Midbrain (tissue), 1 donor: ENCODE measurements around the gene CXCL17.
A peak's percentile ranks its signal among the peaks of the same experiment; 100 is the strongest.

Experiments
- DNase-seq: peaks from one replicate; lab custom pipeline; 2025; lab: John Stamatoyannopoulos, UW

The CXCL17 gene

DNA sequence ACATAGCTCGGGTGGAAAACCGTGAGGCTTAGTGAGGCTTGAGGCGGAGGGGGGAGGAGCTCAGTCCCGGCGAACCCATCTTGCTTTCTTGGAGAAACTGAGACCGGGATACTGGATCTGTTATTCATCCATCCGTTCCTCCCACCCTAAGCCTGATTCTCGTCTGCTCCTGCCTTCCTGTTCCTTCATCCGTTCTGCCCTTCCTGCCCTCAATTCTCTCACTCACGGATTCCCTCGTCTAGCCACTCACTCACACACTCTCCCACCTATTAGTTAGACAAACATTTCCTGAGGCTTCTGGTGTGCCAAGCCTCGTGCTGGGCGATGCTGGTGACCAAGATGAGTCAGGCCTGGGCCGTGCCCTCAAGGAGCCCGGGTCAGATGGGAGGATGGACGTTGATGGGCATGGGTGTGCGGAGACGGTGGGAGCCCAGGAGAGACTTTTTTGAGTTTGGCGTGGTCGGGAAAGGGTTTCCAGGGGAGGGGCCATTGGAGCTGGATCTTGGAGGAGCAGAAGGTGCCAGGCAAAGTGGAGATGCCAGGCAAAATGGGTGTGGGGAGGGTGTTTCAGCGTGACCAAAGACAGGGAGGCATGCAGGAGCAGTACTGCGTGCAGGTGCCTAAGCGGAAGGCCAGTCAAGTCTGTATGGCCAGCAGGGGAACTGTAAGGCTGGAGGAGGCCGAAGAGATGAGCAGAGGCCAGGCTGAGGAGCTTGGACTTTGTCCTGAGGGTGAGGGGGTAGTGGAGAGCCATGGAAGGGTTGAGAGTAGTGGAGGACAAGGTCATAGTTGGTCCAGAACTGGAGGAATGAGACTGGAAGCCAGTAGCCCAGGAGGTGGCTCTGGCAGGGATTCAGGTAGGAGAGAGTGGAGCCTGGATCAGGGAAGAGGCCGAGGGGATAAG, 45.2 kb downstream of the CXCL17 start:
- DNase-seq: no peak

DNA sequence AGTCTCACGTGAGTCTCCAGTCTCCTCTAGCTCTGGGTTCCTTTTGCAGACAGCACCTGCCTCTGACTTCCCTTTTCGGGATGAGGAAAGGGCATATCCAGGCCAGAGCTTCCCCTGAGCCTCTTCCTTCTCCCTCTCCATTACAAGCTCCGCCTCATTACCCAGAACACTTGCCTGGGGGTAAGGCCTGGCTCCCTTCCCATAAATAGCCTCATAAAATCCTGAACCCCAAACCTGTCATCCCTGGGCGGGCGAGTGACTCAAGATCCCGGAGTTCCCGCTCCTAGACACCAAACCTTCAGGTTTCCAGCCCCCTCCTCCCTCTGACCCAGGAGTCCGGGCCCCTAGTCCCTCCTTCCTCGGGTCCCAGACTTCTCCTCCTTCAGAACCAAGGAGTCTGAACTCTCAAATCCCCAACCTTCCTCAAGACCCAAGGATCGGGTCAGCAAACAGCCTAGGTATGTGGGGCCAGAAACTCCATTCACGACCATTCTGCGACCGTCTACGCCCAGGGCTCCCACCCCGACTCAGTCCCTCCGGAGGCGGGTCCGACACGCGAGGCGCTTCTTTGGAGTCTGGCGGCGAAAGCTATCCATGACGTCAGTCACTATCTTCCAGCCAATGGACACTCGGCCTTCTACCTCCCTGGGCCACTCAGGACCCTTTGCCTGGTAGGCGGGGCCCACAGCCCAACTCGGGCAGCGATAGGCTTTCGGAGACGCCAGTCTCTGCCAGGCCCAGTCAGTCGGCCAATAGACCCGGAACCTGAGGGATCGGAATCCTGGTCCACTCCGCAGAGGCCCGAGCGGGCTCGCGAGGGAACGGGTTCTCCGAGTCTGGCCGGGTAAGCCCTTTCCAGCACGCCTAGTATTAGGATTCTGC, 46.1 kb downstream of the CXCL17 start:
- peak; percentile 98 for DNase-seq

DNA sequence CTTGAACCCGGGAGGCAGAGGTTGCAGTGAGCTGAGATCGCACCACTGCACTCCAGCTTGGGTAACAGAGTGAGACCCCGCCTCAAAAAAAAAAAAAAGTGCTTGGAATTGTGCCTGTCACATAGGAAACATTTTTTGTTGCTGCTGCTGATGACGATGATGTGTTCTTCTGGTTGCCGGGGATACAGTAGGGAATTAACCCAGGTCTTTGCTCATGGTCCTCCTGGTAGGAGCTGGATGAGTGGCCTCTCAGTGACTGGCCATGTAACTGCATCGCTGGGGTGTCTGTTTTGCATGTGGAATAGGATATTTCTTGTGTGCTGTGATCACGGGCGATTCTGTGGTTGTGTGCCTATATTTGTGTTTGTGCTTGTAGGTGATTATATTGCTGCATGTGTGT, 48.0 kb downstream of the CXCL17 start:
- DNase-seq: no peak

DNA sequence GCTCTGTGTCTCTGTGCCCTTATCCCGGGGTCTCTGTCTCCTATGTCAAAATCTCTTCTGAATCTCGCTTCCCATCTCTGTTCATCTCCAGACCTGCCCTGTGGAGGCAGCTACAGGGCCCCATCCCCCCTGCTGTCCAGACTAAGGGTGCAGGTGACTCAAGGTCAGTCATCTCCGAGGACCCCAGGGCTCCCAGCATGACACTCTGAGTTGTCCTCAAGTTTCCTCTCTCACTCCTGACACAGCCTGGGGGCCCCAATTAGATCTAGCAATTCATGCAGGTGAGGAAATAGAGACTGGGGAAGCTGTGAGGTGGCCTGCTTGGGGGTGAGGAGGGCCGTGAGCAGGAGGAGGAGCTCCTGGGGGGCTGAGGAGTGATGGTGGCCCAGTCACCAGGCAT, 50.6 kb downstream of the CXCL17 start:
- no peak for DNase-seq

DNA sequence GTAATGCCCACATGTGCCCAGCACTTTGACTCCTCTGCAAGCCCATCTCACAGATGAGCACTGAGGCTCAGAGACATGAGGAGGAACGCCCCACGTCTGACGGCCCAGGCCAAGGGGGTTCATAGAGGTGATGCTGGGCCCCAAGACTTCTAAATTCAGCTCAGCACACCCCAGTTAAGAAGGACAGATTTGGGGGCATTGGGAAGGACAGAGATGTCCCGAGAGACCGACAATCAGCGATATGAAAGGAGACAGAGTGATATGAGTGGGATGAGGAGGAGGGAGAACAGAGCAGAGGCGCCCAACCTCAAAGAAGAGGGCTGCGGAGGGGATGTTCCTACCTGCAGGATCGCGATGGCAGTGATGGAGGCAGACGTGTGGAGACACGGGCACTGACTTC, 52.8 kb downstream of the CXCL17 start, which contains the start of gene CNFN:
Gene CNFN, minus strand, starts transcription at position 399 of the 400 bp plus-strand sequence. CDS start 1,260 bp downstream, outside the sequence.
- DNase-seq: no peak

DNA sequence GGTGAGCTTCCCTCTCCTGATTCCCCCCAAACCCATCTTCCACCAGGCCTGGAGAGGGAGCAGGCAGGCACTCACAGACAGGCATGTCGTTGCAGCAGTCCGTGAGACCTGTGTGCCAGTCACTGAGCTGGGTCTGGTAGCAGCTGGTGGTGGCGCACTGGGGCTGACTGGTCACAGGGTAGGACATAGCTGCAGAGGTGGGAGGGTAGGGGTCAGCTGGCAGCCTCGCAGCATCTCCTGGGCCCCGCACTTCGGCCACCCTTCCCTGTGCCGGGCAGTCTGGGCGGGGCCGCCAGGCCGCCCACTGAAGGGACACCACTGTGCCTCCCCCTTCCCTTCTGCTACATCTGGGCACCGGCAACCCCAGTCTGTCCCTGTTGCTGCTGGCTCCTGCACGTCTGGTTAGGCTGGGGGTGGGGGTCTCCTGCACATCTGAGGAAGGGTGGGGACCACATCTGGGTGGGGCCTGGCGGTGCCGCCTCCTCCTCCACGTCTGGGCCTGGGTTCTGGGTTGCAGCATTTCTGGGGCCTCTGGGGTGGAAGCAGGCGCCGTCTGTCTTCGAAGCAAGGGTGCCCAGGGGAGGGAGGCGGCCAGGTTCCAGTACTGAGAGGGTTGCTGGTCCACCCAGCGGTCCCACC, 53.8 kb downstream of the CXCL17 start:
- DNase-seq: no peak

DNA sequence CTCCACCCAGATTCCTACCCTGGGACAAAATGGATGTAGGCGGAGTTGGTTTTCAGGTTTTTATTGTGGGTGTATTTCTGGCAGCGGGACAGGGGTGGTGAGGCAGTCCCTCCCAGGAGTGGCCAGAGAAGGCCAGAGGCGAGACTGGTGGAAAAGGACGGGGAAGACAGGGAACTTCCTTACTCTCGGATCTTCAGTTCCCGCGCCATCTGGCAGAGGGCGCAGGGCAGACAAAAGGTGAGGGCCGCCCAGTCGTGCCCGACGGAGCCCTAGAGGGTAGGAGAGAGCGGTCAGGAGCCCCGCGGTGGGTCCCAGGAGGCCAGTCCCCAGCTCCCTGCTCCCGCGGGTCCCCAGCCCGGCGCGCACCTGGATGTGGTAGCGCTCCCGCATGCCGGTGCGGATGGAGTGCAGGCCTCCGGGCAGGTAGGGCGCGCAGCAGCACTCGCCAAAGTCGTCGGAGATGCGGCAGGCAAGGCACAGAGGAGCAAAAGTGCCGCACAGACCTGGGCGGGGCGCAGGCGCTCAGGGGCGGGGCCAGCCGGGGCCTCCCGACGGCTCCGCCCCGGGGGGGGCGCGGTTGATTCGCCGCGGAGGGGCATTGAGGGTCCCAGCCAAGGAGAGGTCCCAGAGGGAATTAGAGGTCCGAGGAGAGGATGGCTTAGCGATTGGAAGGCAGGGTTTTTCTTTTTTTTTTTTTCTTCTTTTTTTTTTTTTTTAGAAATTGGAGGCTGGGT, 55.6 kb downstream of the CXCL17 start:
- no peak for DNase-seq

DNA sequence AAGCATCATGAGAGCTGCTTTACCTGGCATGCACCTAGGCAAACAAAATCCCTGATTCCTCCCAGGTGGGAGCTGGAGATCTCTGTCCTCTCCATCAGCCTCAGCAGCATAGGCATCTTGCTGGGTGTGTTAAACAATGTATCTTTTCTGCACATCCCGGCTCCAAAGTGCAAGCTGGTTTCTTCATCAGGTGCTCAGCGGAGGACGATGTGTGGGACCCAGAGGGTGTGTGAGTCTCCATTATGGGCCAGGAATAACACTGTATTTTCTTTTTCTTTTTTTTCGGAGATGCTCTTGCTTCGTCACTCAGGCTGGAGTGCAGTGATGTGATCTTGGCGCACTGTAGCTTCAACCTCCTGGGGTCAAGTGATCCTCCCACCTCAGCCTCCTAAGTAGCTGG, 62.6 kb downstream of the CXCL17 start:
- no peak for DNase-seq
